Fibroblast of lung (primary cell): ENCODE measurements around the gene NAIF1. TPM values are rescaled to one million over a fixed set of nuclear protein-coding genes. Genes with fewer than 3 reads are reported as not detected.

Experiments
- DNase-seq, 2 donors: peaks; one replicate each; pipeline versions ENCODE4 v3.0.0 to v3.0.0-alpha.2; 2010; ENCODE audit warnings: low read depth in 2 of 2
- H2AFZ ChIP-seq: 2 replicates; pipeline ENCODE4 v1.5.1; 2012; ENCODE audit warnings: low read length, control low read depth, inconsistent platforms
- H3K27ac ChIP-seq: 2 replicates; pipeline ENCODE4 v1.5.1; 2011; ENCODE audit warnings: low read length, control low read depth; ENCODE audit not compliant: insufficient read depth
- H3K27me3 ChIP-seq: 2 replicates; pipeline ENCODE4 v1.5.1; 2011; ENCODE audit warnings: mild to moderate bottlenecking, low read length; ENCODE audit not compliant: control insufficient read depth, insufficient read depth
- H3K36me3 ChIP-seq: 2 replicates; pipeline ENCODE4 v1.5.1; 2011; ENCODE audit warnings: low read length; ENCODE audit not compliant: control insufficient read depth, insufficient read depth
- H3K4me1 ChIP-seq: 2 replicates; pipeline ENCODE4 v1.5.1; 2011; ENCODE audit warnings: low read length; ENCODE audit not compliant: control insufficient read depth, insufficient read depth; ENCODE audit errors: extremely low read depth
- H3K4me2 ChIP-seq: 2 replicates; pipeline ENCODE4 v1.5.1; 2011; ENCODE audit warnings: low read length, control low read depth; ENCODE audit not compliant: insufficient read depth; ENCODE audit errors: extremely low read depth
- H3K4me3 ChIP-seq, 4 experiments: fragments of 200-600 bp in 1 of 4; sonication (generic) in 1 of 4; replicated peaks in 1 of 4; 2 replicates each; pipeline ENCODE4 v1.5.1; 2011 to 2016; ENCODE audit warnings: low read length in 4 of 4, low read depth in 3 of 4, mild to moderate bottlenecking in 3 of 4, control low read depth in 2 of 4, inconsistent platforms in 1 of 4, mixed read lengths in 1 of 4; ENCODE audit not compliant: insufficient read depth in 1 of 4; ENCODE audit errors: control extremely low read depth in 1 of 4
- H3K79me2 ChIP-seq: 2 replicates; pipeline ENCODE4 v1.5.1; 2012; ENCODE audit warnings: mild to moderate bottlenecking, low read length, inconsistent platforms; ENCODE audit not compliant: control insufficient read depth, insufficient read depth
- H3K9ac ChIP-seq: 2 replicates; pipeline ENCODE4 v1.5.1; 2011; ENCODE audit warnings: mild to moderate bottlenecking, low read length, control low read depth; ENCODE audit not compliant: insufficient read depth
- H3K9me3 ChIP-seq: 2 replicates; pipeline ENCODE4 v1.5.1; 2012; ENCODE audit warnings: low read depth, low read length; ENCODE audit not compliant: control insufficient read depth, insufficient read depth
- H4K20me1 ChIP-seq: 2 replicates; pipeline ENCODE4 v1.5.1; 2011; ENCODE audit warnings: low read length; ENCODE audit not compliant: control insufficient read depth, insufficient read depth; ENCODE audit errors: extremely low read depth
- EZH2 ChIP-seq: IDR thresholded peaks from 2 replicates; pipeline ENCODE4 v1.5.1; 2012; ENCODE audit warnings: low read length, control low read depth, mild to moderate bottlenecking; ENCODE audit errors: missing control alignments
- polyA plus RNA-seq, 2 donors: library from polyadenylated mRNA; depleted of rRNA in 1 of 2; stranded (reverse) in 1 of 2; unstranded in 1 of 2; fragments of >200 nt; gene quantifications; 2 replicates each; pipeline ENCODE4 v1.2.1, GENCODE V29; 2011 to 2012; ENCODE audit warnings: missing spikeins in 1 of 2
- total RNA-seq: library from RNA; depleted of rRNA; stranded (reverse); fragments of >200 nt; gene quantifications from 2 replicates; pipeline ENCODE4 v1.2.1, GENCODE V29; 2014
- TF ChIP-seq, protein P1 (sequence below), 2 donors: IDR thresholded peaks in 1 of 2; conservative IDR thresholded peaks in 1 of 2; 1 replicate in 1 of 2; 2 replicates in 1 of 2; pipeline ENCODE4 v1.5.1; 2011 to 2012; ENCODE audit warnings: low read length in 2 of 2, control low read depth in 1 of 2, inconsistent platforms in 1 of 2, low read depth in 1 of 2, mild to moderate bottlenecking in 1 of 2

NAIF1 gene
- total and polyA plus RNA-seq, 2 donors (not counting 1 experiment from before 2014, with no cell fraction given), result 5.5 to 13.2 TPM

- Histone ChIP-seq H3K4me1 (peaks cover 31% of the 10 kb centered on the region), H3K4me2 (no peak overlapping the region), H2AFZ (no peak overlapping the region), H3K4me3 (no peak overlapping the region), H3K79me2 (peaks cover 46% of the 10 kb centered on the region), H3K27me3 (no peaks in the 10 kb centered on the region), H3K9ac (no peak overlapping the region), H4K20me1 (no peaks in the 10 kb centered on the region), H3K9me3 (no peaks in the 10 kb centered on the region), H3K27ac (peak overlapping the region; percentile 90), H3K36me3 (no peaks in the 10 kb centered on the region)
- no peak for TF ChIP-seq EZH2
- TF ChIP-seq, protein P1, sequence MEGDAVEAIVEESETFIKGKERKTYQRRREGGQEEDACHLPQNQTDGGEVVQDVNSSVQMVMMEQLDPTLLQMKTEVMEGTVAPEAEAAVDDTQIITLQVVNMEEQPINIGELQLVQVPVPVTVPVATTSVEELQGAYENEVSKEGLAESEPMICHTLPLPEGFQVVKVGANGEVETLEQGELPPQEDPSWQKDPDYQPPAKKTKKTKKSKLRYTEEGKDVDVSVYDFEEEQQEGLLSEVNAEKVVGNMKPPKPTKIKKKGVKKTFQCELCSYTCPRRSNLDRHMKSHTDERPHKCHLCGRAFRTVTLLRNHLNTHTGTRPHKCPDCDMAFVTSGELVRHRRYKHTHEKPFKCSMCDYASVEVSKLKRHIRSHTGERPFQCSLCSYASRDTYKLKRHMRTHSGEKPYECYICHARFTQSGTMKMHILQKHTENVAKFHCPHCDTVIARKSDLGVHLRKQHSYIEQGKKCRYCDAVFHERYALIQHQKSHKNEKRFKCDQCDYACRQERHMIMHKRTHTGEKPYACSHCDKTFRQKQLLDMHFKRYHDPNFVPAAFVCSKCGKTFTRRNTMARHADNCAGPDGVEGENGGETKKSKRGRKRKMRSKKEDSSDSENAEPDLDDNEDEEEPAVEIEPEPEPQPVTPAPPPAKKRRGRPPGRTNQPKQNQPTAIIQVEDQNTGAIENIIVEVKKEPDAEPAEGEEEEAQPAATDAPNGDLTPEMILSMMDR (conservative IDR thresholded peaks at IDR 0.05 in 1 of 2, IDR thresholded peaks at IDR 0.05 in 1 of 2; ENCODE audit: low read depth in 1 of 2, low read length in 2 of 2), result no peak
- peak in 1 of 2 donors; percentile 67 for DNase-seq
Observed at GRCh38 chr9:128082151-128082550, 15.0 kb upstream of the NAIF1 start.

- peak; percentile 86 to 99 for DNase-seq
- Histone ChIP-seq H3K79me2 (peaks cover 49% of the 10 kb centered on the region), H3K9ac (peak overlapping the region; percentile 54), H3K36me3 (no peaks in the 10 kb centered on the region), H3K27ac (peak overlapping the region; percentile 90), H3K4me1 (peaks cover 31% of the 10 kb centered on the region), H3K4me3 (no peak overlapping the region), H3K27me3 (no peaks in the 10 kb centered on the region), H3K4me2 (peak overlapping the region; percentile 72), H4K20me1 (no peaks in the 10 kb centered on the region), H3K9me3 (no peaks in the 10 kb centered on the region), H2AFZ (no peak overlapping the region)
- TF ChIP-seq, protein P1 (conservative IDR thresholded peaks at IDR 0.05 in 1 of 2, IDR thresholded peaks at IDR 0.05 in 1 of 2; ENCODE audit: low read depth in 1 of 2, low read length in 2 of 2), result no peak
- TF ChIP-seq EZH2, result no peak
Observed at GRCh38 chr9:128081056-128081455, 13.9 kb upstream of the NAIF1 start.

DNA sequence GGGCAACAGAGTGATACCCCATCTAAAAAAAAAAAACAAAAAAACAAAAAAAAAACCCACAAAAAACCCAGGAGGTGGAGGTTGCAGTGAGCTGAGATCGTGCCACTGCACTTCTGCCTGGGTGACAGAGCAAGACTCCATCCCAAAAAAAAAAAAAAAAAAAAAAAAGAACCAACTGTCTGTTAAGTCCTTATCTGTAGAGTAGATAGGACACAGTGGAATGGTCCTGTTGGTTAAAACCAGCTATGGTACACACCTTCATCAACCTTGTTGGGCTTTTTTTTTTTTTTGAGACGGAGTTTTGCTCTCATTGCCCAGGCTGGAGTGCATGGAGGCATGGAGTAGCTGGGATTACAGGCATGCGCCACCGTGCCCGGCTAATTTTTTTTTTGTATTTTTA, 13.1 kb upstream of the NAIF1 start:
- Histone ChIP-seq H2AFZ (no peak overlapping the region), H3K79me2 (peaks cover 49% of the 10 kb centered on the region), H3K36me3 (no peaks in the 10 kb centered on the region), H3K9me3 (no peaks in the 10 kb centered on the region), H3K9ac (no peak overlapping the region), H3K4me2 (no peak overlapping the region), H4K20me1 (no peaks in the 10 kb centered on the region), H3K4me3 (no peak overlapping the region), H3K4me1 (peaks cover 31% of the 10 kb centered on the region), H3K27me3 (no peaks in the 10 kb centered on the region), H3K27ac (peak overlapping the region; percentile 90)
- no peak for DNase-seq
- TF ChIP-seq, protein P1 (conservative IDR thresholded peaks at IDR 0.05 in 1 of 2, IDR thresholded peaks at IDR 0.05 in 1 of 2; ENCODE audit: low read depth in 1 of 2, low read length in 2 of 2), result no peak
- TF ChIP-seq EZH2, result no peak
